SIG-M5 treated with dmso at 0.1 percent for 504 hours (cell line): ENCODE results near the gene POTEG.
"Not testable (repeated sequence)": the region's sequence is repeated elsewhere in the genome, so short reads cannot be mapped to it uniquely, and the experiment has no call there.

Experiments
- DNase-seq: peaks from one replicate; lab custom pipeline; 2025; ENCODE audit not compliant: unreplicated experiment; lab: John Stamatoyannopoulos, UW

POTEG gene

DNA sequence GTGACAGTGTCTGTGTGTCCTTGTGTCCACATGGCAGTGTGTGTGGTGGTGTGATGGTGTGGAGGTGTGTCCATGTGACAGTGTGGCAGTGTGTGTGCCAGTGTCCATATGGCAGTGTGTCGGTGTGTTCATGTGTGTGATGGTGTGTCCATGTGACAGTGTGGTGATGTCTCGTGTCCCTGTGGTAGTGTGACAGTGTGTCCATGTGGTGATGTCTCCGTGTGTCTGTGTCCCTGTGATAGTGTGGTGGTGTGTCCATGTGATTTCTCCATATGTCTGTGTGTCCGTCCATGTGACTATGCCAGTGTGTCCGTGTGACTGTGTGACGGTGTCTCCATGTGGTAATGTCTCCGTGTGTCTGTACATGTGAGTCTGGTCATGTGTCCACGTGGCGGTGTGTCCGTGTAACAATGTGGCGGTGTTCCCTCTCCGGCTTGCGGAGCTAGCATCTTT lies 59.7 kb downstream of the POTEG start:
- DNase-seq: not testable (repeated sequence)

DNA sequence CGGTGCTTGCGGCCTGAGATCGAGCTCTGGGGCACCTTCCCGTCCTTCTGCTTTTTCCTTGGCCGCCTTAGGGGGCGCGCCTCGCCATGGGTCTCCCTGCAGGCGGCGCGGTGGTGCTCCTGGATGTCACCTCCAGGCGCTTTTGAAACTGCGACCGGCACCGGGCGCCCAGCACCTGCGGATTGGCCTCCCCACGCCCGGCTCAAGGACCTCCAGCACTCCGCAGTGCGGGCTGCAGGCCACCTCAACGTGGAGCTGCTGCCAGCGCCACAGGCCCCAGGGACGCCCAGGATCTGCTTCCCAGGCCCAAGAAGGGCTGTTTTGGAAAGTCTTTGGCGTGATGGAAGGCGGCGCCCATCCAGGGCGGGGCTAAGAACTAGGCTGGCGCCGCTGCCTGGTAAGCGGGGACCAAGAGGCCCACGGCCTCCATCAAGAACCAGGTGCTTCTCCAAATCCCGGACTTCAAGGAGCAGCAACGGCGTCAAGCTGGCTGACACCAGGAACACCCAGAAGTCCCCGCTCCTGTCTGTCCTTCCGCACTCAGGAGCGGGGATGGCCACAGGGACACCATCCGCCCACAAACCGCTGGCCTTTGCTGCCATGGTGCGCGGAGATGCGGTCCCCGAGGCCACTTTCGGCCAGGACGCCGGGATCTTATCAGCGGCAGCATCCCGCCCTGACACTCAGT lies 61.2 kb downstream of the POTEG start:
- DNase-seq: not testable (repeated sequence)

DNA sequence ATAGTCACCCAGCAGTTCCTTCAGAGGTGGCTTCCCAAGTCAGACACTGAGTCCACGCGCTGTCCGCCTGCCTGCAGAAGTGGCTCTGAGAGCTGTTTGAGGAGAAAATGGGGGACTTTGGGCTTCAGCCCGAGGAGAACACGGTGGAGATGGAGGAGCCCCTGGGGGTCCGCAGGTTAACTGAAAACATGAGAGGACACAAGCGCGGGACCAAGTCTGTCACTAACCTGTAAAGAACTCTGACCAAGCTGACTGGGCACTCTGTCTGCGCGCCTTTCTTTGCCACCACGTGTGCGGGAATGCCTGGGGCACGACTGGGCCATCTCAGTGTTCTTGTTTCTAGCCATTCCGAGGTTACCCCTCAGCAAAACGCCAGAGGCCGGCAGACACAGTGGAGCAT lies 62.4 kb downstream of the POTEG start:
- not testable (repeated sequence) for DNase-seq

DNA sequence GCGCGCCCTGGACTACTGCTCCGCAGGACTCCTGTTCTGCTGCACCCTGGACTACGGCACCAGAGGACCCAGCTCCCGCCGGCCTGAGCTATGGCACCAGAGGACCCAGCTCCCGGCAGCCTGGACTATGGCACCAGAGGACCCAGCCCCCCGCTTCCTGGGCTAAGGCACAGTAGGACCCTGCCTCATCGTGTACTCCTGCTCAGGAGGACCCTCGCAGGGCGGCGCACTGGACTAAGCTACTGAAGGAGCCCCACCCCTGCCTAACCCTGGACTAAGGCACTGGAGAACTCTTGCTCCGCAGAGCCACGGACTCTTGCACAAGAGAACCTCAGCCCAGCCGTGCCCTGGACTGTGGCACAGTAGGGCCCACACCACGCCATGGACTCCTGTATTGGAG lies 71.3 kb downstream of the POTEG start:
- DNase-seq: not testable (repeated sequence)

DNA sequence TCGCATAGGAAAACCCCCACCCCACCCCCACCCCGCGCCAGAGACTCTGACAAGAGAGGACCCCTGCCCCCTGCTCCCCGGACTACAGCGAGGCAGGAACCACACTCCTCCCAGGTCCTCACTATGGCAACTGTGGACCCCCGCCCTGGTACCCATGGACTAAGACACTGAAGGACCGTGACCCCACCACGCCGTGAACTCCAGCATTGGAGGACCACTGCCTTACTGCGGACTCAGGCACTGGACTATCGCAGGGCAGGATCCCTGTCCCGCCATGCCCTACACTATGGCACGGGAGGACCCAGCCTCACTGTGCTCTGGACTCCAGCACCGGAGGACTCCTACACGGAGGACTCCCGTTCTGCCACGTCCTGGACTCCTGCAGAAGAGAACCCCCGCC lies 71.8 kb downstream of the POTEG start:
- DNase-seq: not testable (repeated sequence)

DNA sequence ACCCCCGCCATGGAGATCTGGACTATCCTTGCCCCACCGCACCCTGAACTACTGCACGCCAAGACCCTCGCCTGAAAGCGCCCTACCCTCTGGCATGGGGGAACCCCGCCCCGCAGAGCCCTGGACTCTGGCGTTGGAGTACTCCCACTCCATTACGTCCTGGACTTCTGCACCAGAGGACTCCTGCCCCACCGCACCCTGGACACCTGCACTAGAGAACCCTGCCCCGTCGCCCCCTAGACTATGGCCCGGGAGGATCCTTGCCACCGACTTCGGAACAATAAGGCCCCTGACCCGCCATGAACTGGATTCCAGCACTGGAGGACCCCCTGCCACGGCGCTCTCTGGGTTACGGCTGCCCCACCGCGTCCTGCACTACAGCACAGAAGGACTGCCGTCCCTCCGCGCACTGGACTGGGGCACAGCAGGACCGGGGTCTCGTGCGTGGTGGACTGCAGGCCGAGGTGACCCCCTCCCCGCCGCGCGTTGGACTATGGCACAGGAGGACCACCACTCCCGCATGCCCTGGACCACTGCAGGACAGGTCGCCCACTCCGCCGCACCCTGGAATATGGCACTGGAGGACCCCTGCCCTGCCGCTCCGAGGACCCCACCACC lies 72.4 kb downstream of the POTEG start:
- DNase-seq: not testable (repeated sequence)

DNA sequence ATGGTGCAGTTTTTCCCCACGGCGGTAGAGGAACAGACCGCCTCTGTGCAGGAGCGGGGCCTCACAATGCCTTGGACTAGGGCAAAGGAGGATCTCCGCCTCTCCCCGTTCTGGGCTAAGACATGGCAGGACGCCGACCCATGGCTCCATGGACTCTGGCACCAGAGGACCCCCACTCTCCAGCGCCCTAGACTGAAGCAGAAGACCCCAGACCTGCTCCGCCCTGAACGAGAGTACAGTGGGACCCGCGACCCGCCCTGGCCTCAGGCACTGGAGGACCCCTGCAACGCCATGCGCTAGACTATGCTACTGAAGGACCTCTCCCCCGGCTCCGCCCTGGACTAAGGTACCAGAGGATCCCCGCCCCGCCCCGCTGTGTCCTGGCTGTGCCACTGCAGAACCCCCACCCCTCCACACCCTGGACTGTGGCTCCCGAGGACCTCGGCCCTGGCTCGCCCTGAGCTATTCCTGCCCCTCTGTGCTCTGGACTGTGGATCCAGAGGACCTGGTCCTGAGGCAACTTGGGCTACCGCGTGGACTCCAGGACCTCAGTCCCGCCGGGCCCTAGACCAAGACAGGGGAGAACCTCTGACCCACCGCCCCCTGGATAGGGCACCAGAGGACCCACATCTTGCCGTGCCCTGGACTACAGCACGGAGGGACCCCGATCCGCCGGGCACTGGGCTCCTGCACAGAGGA lies 73.1 kb downstream of the POTEG start:
- not testable (repeated sequence) for DNase-seq
